ENCODE measurements around the gene ISLR. TPM values are rescaled to one million over a fixed set of nuclear protein-coding genes. Genes with fewer than 3 reads are reported as not detected.

ISLR gene
- total RNA-seq, 1 donor from 2014 or later, result 2.6 TPM

DNA sequence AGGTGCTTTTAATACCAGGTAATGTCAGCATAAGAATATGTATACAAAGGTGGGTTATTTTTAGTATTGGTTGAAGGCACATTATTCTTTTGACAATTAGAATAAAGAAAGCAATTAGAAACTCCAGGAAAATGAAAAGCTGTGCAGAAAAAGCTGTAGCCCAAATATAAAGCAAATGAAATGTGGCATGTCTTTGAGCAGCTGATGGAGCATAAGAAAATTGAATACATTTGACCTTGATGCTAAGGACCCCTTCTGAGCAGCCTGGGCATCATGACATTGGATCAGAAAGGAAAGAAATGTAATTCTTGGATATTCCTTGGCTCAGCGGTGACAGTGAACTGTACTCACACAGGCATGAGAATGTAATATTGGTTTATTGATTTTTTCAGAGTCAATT lies 8.0 kb upstream of the ISLR start:
- H3K4me3 Mint-ChIP-seq, result no peak overlapping the region
- H3K4me1 Mint-ChIP-seq, result peaks cover 27% of the 10 kb centered on the region
- peaks cover 11% of the 10 kb centered on the region for H3K27me3 Mint-ChIP-seq (ENCODE audit: low read depth)
- no peaks in the 10 kb centered on the region for H3K9me3 Mint-ChIP-seq
- TF ChIP-seq, protein P1, sequence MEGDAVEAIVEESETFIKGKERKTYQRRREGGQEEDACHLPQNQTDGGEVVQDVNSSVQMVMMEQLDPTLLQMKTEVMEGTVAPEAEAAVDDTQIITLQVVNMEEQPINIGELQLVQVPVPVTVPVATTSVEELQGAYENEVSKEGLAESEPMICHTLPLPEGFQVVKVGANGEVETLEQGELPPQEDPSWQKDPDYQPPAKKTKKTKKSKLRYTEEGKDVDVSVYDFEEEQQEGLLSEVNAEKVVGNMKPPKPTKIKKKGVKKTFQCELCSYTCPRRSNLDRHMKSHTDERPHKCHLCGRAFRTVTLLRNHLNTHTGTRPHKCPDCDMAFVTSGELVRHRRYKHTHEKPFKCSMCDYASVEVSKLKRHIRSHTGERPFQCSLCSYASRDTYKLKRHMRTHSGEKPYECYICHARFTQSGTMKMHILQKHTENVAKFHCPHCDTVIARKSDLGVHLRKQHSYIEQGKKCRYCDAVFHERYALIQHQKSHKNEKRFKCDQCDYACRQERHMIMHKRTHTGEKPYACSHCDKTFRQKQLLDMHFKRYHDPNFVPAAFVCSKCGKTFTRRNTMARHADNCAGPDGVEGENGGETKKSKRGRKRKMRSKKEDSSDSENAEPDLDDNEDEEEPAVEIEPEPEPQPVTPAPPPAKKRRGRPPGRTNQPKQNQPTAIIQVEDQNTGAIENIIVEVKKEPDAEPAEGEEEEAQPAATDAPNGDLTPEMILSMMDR (conservative IDR thresholded peaks at IDR 0.05), result no peak
- DNase-seq (ENCODE audit: low read depth, low spot score), result no peak
- H3K36me3 Mint-ChIP-seq (ENCODE audit: low read depth), result no peaks in the 10 kb centered on the region
- H3K27ac Mint-ChIP-seq (ENCODE audit: unreplicated experiment), result no peak overlapping the region

DNA sequence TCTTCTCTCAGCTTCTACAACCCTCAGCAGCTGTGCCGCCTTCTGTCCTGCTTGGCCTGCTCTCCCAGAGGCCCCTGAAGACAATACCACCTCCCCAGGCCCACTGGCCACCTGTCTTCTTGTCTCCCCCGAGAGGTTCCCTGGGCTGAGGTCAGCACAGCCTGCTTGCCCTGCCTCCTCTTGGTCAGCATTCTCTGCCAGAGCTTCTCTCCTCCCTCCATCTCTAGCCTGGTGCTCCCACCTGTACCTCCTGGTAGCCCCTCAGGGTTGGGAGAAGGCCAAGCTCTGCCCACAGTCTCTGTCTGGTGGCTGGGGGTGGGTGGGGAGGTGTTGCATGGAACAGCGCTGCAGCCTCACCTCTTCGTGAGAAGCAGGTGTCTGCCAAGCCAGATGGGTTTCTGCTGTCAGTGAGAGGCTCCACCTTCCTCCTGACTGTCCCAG lies 5.6 kb upstream of the ISLR start:
- peaks cover 41% of the 10 kb centered on the region for H3K4me1 Mint-ChIP-seq
- no peak overlapping the region for H3K27ac Mint-ChIP-seq (ENCODE audit: unreplicated experiment)
- TF ChIP-seq, protein P1 (conservative IDR thresholded peaks at IDR 0.05), result no peak
- no peak overlapping the region for H3K4me3 Mint-ChIP-seq
- DNase-seq (ENCODE audit: low read depth, low spot score), result no peak
- H3K9me3 Mint-ChIP-seq, result no peaks in the 10 kb centered on the region
- no peaks in the 10 kb centered on the region for H3K36me3 Mint-ChIP-seq (ENCODE audit: low read depth)
- peaks cover 16% of the 10 kb centered on the region for H3K27me3 Mint-ChIP-seq (ENCODE audit: low read depth)

DNA sequence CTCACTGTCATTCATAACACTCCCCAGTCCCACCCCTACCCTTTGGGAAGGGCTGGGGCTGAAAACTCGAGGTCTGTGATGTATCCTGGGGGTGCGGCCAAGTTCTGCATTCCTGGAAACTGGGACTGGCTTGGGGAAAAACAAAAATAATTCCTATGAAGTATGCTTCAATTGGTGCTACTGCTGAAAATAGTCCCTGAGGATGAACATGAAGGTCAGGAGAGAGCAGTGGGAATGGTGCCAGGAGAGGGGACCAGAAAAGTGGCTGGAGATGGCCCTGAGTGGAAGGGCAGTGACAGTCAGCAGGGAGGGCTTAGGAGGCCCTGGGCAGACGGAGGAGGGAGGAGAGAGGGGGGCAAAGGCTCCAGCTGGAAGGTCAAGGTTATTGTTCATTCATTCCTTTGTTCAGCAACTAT lies 4.8 kb upstream of the ISLR start:
- H3K4me3 Mint-ChIP-seq, result peak overlapping the region; percentile 71
- DNase-seq (ENCODE audit: low read depth, low spot score), result no peak
- TF ChIP-seq, protein P1 (conservative IDR thresholded peaks at IDR 0.05), result no peak
- H3K36me3 Mint-ChIP-seq (ENCODE audit: low read depth), result peaks cover 4% of the 10 kb centered on the region
- no peaks in the 10 kb centered on the region for H3K9me3 Mint-ChIP-seq
- no peak overlapping the region for H3K27ac Mint-ChIP-seq (ENCODE audit: unreplicated experiment)
- H3K27me3 Mint-ChIP-seq (ENCODE audit: low read depth), result peaks cover 21% of the 10 kb centered on the region
- H3K4me1 Mint-ChIP-seq, result peaks cover 49% of the 10 kb centered on the region

DNA sequence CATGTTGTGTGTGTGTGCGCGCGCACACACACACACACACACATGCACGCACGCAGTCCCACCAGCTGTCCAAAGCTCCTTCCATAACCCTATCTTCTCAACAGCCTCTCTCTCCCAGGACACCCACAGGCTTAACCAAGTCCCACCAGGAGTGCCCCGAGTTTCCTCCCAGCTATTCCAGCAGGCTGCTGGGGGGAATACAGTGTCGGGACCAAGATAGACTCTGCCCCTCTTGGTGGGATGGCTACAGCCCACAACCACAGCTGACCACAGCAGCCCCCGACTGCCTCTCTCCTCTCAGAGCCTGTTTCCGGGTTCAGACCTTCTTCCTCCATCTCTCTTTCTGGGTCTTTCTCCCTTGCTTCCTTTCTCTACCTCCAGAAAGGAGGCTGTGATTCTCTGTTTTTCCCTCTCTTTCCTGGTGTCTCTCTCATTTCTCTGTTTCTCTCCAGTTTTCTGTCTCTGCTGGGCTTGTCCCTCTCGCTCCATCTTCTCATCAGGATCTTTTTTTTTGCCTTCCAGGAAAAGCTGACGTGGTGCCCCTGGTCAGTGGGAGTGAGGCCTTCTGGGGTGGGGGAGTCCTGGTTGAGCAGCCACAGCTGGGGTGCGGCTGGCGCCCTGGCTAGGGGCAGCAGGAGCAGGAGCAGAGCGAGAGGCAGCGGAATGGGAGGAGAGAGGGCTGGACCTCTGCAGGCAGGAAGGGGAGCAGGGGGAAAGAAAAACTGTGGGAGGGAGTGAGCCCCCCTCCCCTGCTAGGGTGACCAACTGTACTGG lies 3.3 kb upstream of the ISLR start:
- H3K27me3 Mint-ChIP-seq (ENCODE audit: low read depth), result peaks cover 24% of the 10 kb centered on the region
- peaks cover 4% of the 10 kb centered on the region for H3K36me3 Mint-ChIP-seq (ENCODE audit: low read depth)
- H3K4me3 Mint-ChIP-seq, result peak overlapping the region; percentile 60
- TF ChIP-seq, protein P1 (conservative IDR thresholded peaks at IDR 0.05), result no peak
- peaks cover 58% of the 10 kb centered on the region for H3K4me1 Mint-ChIP-seq
- H3K27ac Mint-ChIP-seq (ENCODE audit: unreplicated experiment), result peak overlapping the region; percentile 2
- no peak for DNase-seq (ENCODE audit: low read depth, low spot score)
- no peaks in the 10 kb centered on the region for H3K9me3 Mint-ChIP-seq

DNA sequence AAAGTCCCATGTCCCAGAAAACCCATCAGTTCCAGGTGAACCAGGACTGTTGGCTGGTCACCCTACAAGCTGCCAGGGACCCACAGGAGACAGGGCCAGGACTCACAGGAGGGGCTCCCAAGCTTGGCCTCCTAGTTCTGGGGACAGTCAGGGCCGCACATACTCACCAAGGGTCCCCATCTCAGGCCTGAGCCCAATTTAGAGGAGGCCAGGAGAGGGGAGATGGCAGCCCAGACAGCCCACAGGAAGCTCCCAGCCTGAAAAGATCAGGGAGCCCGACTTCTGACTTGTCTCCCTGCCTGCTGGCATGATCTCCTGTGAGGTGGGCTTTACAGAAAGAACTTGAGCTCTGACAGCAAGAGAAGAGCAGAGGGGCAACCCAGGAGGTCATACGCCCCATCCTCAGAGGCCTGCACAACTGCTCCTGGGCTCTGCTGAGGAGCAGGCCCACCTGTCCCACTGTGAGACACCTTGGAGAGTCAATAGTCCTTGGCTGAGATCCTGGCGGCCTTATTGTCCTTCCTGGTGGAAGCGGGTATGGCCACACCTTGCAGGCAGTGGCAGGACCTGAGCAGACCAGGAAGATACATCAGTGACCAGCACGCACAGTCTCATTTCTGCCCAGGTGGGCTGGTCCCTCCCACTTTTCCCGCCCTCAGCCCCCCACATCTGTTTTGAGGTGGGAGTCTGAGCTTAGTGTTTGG lies 2.5 kb upstream of the ISLR start:
- Mint-ChIP-seq H3K36me3 (ENCODE audit: low read depth) (peaks cover 4% of the 10 kb centered on the region), H3K4me3 (peak overlapping the region; percentile 47), H3K4me1 (peaks cover 63% of the 10 kb centered on the region), H3K27me3 (ENCODE audit: low read depth) (peaks cover 26% of the 10 kb centered on the region), H3K9me3 (no peaks in the 10 kb centered on the region), H3K27ac (ENCODE audit: unreplicated experiment) (no peak overlapping the region)
- TF ChIP-seq, protein P1 (conservative IDR thresholded peaks at IDR 0.05), result no peak
- no peak for DNase-seq (ENCODE audit: low read depth, low spot score)
